Esophagus squamous epithelium (tissue), 5 donors: ENCODE results near the gene PLD3. TPM values are rescaled to one million over a fixed set of nuclear protein-coding genes. Genes with fewer than 3 reads are reported as not detected.

Experiments
- DNase-seq: peaks from one replicate; lab custom pipeline; 2025; lab: John Stamatoyannopoulos, UW
- H3K27ac ChIP-seq, 4 donors: fragments of 200-600 bp; sonication (generic); one replicate each; pipeline ENCODE4 v1.5.1; 2016 to 2019; ENCODE audit warnings: mild to moderate bottlenecking in 1 of 4
- H3K27me3 ChIP-seq, 4 donors: fragments of 200-600 bp; sonication (generic); 1 replicate in 3 of 4; 2 replicates in 1 of 4; pipeline versions ENCODE4 v1.5.1 to v1.6.0; 2017 to 2021; ENCODE audit warnings: antibody characterized with exemption in 1 of 4
- H3K36me3 ChIP-seq, 3 donors: fragments of 200-600 bp; sonication (generic); one replicate each; pipeline ENCODE4 v1.5.1; 2016 to 2019
- H3K4me1 ChIP-seq, 3 donors: fragments of 200-600 bp; sonication (generic); one replicate each; pipeline ENCODE4 v1.5.1; 2017 to 2019
- H3K4me3 ChIP-seq, 4 donors: fragments of 200-600 bp; sonication (generic); 1 replicate in 3 of 4; 2 replicates in 1 of 4; pipeline ENCODE4 v1.5.1; 2016 to 2019; ENCODE audit warnings: mild to moderate bottlenecking in 2 of 4, moderate library complexity in 1 of 4
- H3K9me3 ChIP-seq, 3 donors: fragments of 200-600 bp; sonication (generic); one replicate each; pipeline ENCODE4 v1.5.1; 2016 to 2019
- POLR2A ChIP-seq, 4 donors: fragments of 450-650 bp; IDR thresholded peaks; one replicate each; pipeline ENCODE4 v1.6.1; 2017; ENCODE audit warnings: antibody characterized with exemption in 4 of 4, mild to moderate bottlenecking in 4 of 4, moderate library complexity in 3 of 4
- WGBS, 2 donors: methylation state at CpG; one replicate each; pipeline ENCODE4 v1.1.5; 2018; 5-methylcytosine and 5-hydroxymethylcytosine counted together
- intact Hi-C: fragments of 100-400 bp; cut with DNase I; formaldehyde crosslinking; loops from one replicate; pipeline ENCODE4 v1.15.0; 2022
- total RNA-seq, 4 donors: library from RNA; depleted of rRNA; stranded (reverse); fragments of >200 nt; gene quantifications; one replicate each; pipeline ENCODE4 v1.1.0, GENCODE V29; 2016
- TF ChIP-seq, protein P1 (sequence below), 6 experiments: fragments of 450-650 bp in 4 of 6; fragments of 200-600 bp in 2 of 6; sonication (generic) in 2 of 6; IDR thresholded peaks; one replicate each; pipeline ENCODE4 v1.5.1; 2016 to 2019; ENCODE audit warnings: antibody characterized with exemption in 6 of 6, mild to moderate bottlenecking in 4 of 6, moderate library complexity in 4 of 6
- donor health status: DM: yes; HTN: yes; CAD: no.

Gene PLD3
- total RNA-seq, 4 donors from 2014 or later = 56.8 to 163 (median 128) TPM

DNA sequence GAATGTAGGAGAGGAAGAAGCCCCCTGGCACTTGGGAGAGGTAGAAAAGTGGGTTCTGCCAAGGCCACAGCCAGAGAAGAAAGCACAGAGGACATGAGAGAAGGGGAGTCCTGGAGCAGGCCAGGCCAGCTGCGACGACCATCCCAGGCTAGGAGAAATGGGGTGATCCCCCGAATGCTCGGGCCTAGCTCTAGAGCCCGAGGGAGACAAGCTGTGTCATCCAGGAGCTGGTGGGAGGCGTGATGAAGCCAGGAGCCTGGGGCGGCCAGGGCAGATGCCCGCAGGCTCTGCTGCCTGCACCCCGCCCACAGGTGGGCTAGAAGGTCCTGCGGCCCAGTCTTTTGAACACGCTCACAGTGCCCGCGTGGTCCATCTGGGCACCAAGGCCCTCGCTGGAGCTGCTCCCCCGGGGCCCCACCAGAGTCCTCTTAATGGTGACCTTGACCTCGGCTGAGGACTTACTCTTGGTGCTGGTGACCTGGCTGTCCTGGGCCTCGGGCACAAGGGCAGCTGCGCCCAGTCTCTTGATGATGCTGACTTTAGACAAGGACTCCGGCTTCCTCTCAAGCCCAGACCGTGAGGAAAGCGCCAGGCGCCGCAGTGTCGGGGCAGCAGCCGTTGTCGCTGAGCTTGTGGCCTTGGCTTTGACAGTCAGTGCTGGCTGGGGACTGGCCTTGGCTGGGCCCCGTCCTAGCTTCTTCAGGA is 26.8 kb upstream of the PLD3 start:
- Histone ChIP-seq H3K27me3 (no peaks in the 10 kb centered on the region), H3K4me1 (no peaks in the 10 kb centered on the region), H3K9me3 (no peaks in the 10 kb centered on the region), H3K4me3 (no peak overlapping the region), H3K36me3 (peaks cover 15 to 97% (median 40%) of the 10 kb centered on the region in 3 donors), H3K27ac (no peak overlapping the region)
- intact Hi-C loops = no loop called here
- WGBS, 2 donors = 90 to 91% methylated on average over 5 to 9 of the region's 27 CpGs
- TF ChIP-seq, protein P1, sequence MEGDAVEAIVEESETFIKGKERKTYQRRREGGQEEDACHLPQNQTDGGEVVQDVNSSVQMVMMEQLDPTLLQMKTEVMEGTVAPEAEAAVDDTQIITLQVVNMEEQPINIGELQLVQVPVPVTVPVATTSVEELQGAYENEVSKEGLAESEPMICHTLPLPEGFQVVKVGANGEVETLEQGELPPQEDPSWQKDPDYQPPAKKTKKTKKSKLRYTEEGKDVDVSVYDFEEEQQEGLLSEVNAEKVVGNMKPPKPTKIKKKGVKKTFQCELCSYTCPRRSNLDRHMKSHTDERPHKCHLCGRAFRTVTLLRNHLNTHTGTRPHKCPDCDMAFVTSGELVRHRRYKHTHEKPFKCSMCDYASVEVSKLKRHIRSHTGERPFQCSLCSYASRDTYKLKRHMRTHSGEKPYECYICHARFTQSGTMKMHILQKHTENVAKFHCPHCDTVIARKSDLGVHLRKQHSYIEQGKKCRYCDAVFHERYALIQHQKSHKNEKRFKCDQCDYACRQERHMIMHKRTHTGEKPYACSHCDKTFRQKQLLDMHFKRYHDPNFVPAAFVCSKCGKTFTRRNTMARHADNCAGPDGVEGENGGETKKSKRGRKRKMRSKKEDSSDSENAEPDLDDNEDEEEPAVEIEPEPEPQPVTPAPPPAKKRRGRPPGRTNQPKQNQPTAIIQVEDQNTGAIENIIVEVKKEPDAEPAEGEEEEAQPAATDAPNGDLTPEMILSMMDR (IDR thresholded peaks at IDR 0.05) = no peak
- TF ChIP-seq POLR2A (IDR thresholded peaks at IDR 0.05) = no peak
- no peak for DNase-seq

DNA sequence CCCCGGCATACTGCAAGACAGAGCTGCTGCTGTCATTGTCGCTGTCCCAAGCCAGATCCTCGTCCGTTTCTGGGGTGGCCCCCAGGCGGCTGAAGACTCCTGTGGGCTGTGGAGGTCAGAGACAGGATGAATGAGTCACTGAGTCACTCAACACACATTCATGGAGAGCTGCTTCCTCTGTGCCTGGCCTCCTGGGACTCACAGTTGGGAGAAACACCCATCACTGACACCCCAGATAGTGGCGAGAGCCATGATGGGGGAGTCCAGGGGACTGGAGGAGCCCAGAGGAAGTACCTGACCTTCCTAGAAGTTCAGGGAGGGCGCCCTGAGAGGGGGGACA is 26.3 kb upstream of the PLD3 start:
- TF ChIP-seq, protein P1 (IDR thresholded peaks at IDR 0.05) = no peak
- no peak for TF ChIP-seq POLR2A (IDR thresholded peaks at IDR 0.05)
- Histone ChIP-seq H3K4me1 (no peaks in the 10 kb centered on the region), H3K27me3 (no peaks in the 10 kb centered on the region), H3K27ac (no peak overlapping the region), H3K4me3 (no peak overlapping the region), H3K9me3 (no peaks in the 10 kb centered on the region), H3K36me3 (peaks cover 15 to 95% (median 41%) of the 10 kb centered on the region in 3 donors)
- WGBS, 2 donors = 100% methylated on average over 1 of the region's 7 CpGs; no CpG with 5 or more reads in 1 of the 2 donors
- no peak for DNase-seq
- intact Hi-C loops = no loop called here

DNA sequence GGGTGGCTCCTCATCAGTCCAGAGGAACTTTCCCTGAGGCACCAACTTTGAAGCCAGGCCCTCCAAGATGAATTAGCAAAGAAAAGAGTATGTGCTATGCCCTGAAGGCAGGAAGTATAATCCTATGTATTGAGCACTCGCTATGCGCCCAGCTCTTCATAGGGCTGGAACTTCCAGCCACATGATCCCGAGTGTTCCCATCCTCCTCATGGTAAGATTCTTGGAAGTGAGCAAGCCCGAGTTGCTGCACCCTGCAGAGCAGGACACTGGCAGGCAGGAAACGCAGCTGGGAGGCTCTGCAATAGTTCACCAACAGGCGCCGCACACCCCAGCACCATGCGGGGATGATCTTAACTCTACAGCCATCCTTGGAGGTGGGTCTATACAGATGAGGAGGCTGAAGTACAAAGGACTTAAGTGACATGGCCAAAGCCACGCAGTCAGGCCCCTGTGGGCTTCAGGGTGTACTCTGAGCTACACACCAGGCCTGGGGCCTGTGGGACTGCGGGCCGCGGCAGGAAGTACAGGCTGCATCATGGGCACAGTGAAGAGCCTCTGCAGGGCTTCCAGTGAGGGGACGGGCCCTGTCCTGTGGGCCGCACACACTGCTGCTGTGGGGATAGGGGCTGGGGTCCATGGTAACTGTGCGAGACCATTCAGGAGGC is 25.4 kb upstream of the PLD3 start:
- no peak overlapping the region for H3K4me3 ChIP-seq
- TF ChIP-seq POLR2A (IDR thresholded peaks at IDR 0.05) = no peak
- TF ChIP-seq, protein P1 (IDR thresholded peaks at IDR 0.05) = no peak
- 77 to 78% methylated on average over 4 to 11 of the region's 15 CpGs for WGBS, 2 donors
- intact Hi-C loops = no loop called here
- no peaks in the 10 kb centered on the region for H3K27me3 ChIP-seq
- H3K9me3 ChIP-seq = no peaks in the 10 kb centered on the region
- no peak for DNase-seq
- H3K4me1 ChIP-seq = no peaks in the 10 kb centered on the region
- peaks cover 20 to 95% (median 49%) of the 10 kb centered on the region in 3 donors for H3K36me3 ChIP-seq
- no peak overlapping the region for H3K27ac ChIP-seq

DNA sequence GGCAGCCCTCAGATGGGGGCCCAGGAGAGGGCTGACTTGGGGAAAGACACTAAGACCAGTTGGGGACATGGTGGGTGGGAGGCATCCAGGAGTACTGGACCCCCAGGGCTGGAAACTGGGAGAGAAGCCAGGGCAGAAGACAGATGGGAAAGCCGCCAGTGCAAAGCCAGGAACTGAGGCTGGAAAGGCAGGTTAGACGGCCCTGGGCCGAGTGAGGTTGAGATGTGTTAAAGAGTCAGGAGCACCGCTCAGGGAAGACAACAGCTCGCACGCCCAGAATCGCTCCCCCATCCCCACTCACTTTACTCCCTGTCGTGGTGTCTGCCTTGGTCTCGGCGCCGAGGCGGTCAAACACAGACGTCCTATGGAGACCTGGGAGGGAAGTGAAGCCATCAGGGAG is 24.8 kb upstream of the PLD3 start:
- Histone ChIP-seq H3K27ac (no peak overlapping the region), H3K27me3 (no peaks in the 10 kb centered on the region), H3K36me3 (peaks cover 20 to 95% (median 53%) of the 10 kb centered on the region in 3 donors), H3K4me1 (no peaks in the 10 kb centered on the region), H3K4me3 (no peak overlapping the region), H3K9me3 (no peaks in the 10 kb centered on the region)
- TF ChIP-seq, protein P1 (IDR thresholded peaks at IDR 0.05) = no peak
- TF ChIP-seq POLR2A (IDR thresholded peaks at IDR 0.05) = no peak
- DNase-seq = no peak
- intact Hi-C loops = no loop called here
- 69 to 84% methylated on average over 6 to 12 of the region's 13 CpGs for WGBS, 2 donors

DNA sequence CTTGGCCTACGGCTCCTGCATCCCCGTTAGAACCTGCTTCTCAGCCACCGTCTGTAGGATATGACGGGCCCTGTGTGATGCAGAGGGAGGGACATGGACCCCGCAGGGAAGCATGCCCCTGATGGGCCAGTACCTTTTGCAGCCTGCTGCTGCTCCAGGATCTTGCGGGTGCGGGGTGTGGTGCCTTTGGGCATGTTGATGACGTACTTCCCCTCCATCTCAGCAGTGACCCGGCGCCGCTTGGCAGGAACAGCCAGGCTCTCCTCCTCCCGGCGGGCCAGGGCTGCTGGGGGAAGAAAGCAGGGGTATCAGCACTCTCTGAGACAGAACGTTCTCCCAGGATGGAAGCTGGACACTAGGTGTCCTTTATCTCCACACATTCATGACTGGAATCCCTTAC is 22.3 kb upstream of the PLD3 start:
- H3K36me3 ChIP-seq = peaks cover 20 to 97% (median 53%) of the 10 kb centered on the region in 3 donors
- H3K4me1 ChIP-seq = peaks cover 0 to 4% (median 0%) of the 10 kb centered on the region in 3 donors
- H3K4me3 ChIP-seq = no peak overlapping the region
- TF ChIP-seq POLR2A (IDR thresholded peaks at IDR 0.05) = no peak
- TF ChIP-seq, protein P1 (IDR thresholded peaks at IDR 0.05) = no peak
- H3K27ac ChIP-seq = no peak overlapping the region
- H3K27me3 ChIP-seq = no peaks in the 10 kb centered on the region
- H3K9me3 ChIP-seq = no peaks in the 10 kb centered on the region
- intact Hi-C loops = no loop called here
- no peak for DNase-seq
- WGBS, 2 donors = 84 to 97% methylated on average over 9 of the region's 14 CpGs
